Activated naive CD4-positive, alpha-beta T cell treated with anti-CD3 and anti-CD28 coated beads for 36 hours (primary cell): ENCODE results near the gene PITPNM1. TPM values are rescaled to one million over a fixed set of nuclear protein-coding genes. Genes with fewer than 3 reads are reported as not detected.
"Not testable (repeated sequence)": the region's sequence is repeated elsewhere in the genome, so short reads cannot be mapped to it uniquely, and the experiment has no call there.

Source experiments
- CTCF ChIA-PET: fragments of 350-600 bp; sonication (Branson Sonifier 250); formaldehyde crosslinking; loops from one replicate; lab custom pipeline; 2021; ENCODE audit warnings: antibody characterized with exemption; lab: Charles Lee
- DNase-seq: peaks from one replicate; pipeline ENCODE4 v3.0.0-alpha.2; 2020
- H3K27ac Mint-ChIP-seq: one replicate; pipeline ENCODE4 v1.8.0; 2021; ENCODE audit warnings: mild to moderate bottlenecking, mixed read lengths
- H3K27me3 Mint-ChIP-seq: one replicate; pipeline ENCODE4 v1.8.0; 2021; ENCODE audit warnings: low read depth, mixed read lengths
- H3K36me3 Mint-ChIP-seq: one replicate; pipeline ENCODE4 v1.8.0; 2021; ENCODE audit warnings: low read depth, mixed read lengths
- H3K4me1 Mint-ChIP-seq: one replicate; pipeline ENCODE4 v1.8.0; 2021; ENCODE audit warnings: low read depth, mixed read lengths
- H3K4me3 Mint-ChIP-seq: one replicate; pipeline ENCODE4 v1.8.0; 2021; ENCODE audit warnings: mild to moderate bottlenecking, moderate library complexity, mixed read lengths
- H3K9me3 Mint-ChIP-seq: one replicate; pipeline ENCODE4 v1.8.0; 2021; ENCODE audit warnings: mixed read lengths
- intact Hi-C: fragments of 100-400 bp; cut with micrococcal nuclease; formaldehyde crosslinking; loops from one replicate; pipeline ENCODE4 v1.15.1; 2023
- total RNA-seq, 2 experiments: library from RNA; stranded (reverse); gene quantifications; one replicate each; pipeline ENCODE4 v1.2.3, GENCODE V29; 2021

PITPNM1 gene
- 100 to 1,000 TPM; 112 to 127 TPM for total RNA-seq

- Mint-ChIP-seq H3K27ac (peak within 1 kb of the TSS; percentile 97), H3K27me3 (no peaks in the 10 kb centered on the region), H3K36me3 (peaks cover 22% of the 10 kb centered on the region), H3K9me3 (no peaks in the 10 kb centered on the region), H3K4me3 (peak within 1 kb of the TSS; percentile 90), H3K4me1 (peaks cover 52% of the 10 kb centered on the region)
- intact Hi-C loops, result loop anchor here (5.0 to 10.0 kb wide), 3 partner anchors 238 to 530 kb away; partner anchors contain the start of genes GRK2, KDM2A, NDUFS8 and TCIRG1
- peak; percentile 82 for DNase-seq
- CTCF ChIA-PET, result interaction anchor here (1.6 to 1.8 kb wide), 3 partner anchors 17 to 104 kb away, joined by 6 read pairs; partner anchors contain the start of genes PPP1CA and TMEM134
Measured at GRCh38 chr11:67504950-67505581, at the start of gene PITPNM1. PITPNM1 (minus strand) TSS chr11:67505363; CDS start chr11:67504180, 1,183 bp downstream.

GRCh38 chr11:67551697-67552096 is 46.5 kb upstream of the PITPNM1 start:
- H3K4me3 Mint-ChIP-seq, H3K27me3 Mint-ChIP-seq, intact Hi-C loops, H3K27ac Mint-ChIP-seq, H3K36me3 Mint-ChIP-seq, CTCF ChIA-PET, DNase-seq, H3K4me1 Mint-ChIP-seq: not testable (repeated sequence)
- H3K9me3 Mint-ChIP-seq, result peaks cover 13% of the 10 kb centered on the region

GRCh38 chr11:67551127-67551526 is 46.0 kb upstream of the PITPNM1 start:
- Mint-ChIP-seq H3K36me3 (no peaks in the 10 kb centered on the region), H3K27me3 (no peaks in the 10 kb centered on the region), H3K4me1 (no peaks in the 10 kb centered on the region), H3K4me3 (no peak overlapping the region), H3K9me3 (peaks cover 13% of the 10 kb centered on the region), H3K27ac (no peak overlapping the region)
- intact Hi-C loops, result no loop called here
- DNase-seq, result no peak
- CTCF ChIA-PET, result no interaction called here

- no peak for DNase-seq
- no peak overlapping the region for H3K27ac Mint-ChIP-seq
- H3K4me1 Mint-ChIP-seq, result no peaks in the 10 kb centered on the region
- no peaks in the 10 kb centered on the region for H3K27me3 Mint-ChIP-seq
- peaks cover 13% of the 10 kb centered on the region for H3K9me3 Mint-ChIP-seq
- CTCF ChIA-PET, result no interaction called here
- no peaks in the 10 kb centered on the region for H3K36me3 Mint-ChIP-seq
- intact Hi-C loops, result no loop called here
- H3K4me3 Mint-ChIP-seq, result no peak overlapping the region
Measured at GRCh38 chr11:67548555-67549110, 43.5 kb upstream of the PITPNM1 start.

- CTCF ChIA-PET, result interaction anchor here (0.7 kb wide), 1 partner anchor 26 kb away, joined by 6 read pairs; no protein-coding TSS in a partner anchor
- H3K4me1 Mint-ChIP-seq, H3K4me3 Mint-ChIP-seq: not testable (repeated sequence)
Measured at GRCh38 chr11:67548112-67548511, 42.9 kb upstream of the PITPNM1 start.

GRCh38 chr11:67545280-67545679 is 40.1 kb upstream of the PITPNM1 start:
- no peak for DNase-seq
- no peak overlapping the region for H3K27ac Mint-ChIP-seq
- no peaks in the 10 kb centered on the region for H3K36me3 Mint-ChIP-seq
- no peaks in the 10 kb centered on the region for H3K9me3 Mint-ChIP-seq
- no peaks in the 10 kb centered on the region for H3K27me3 Mint-ChIP-seq
- intact Hi-C loops, result no loop called here
- H3K4me1 Mint-ChIP-seq, result no peaks in the 10 kb centered on the region
- CTCF ChIA-PET, result interaction anchor here (0.5 kb wide), 1 partner anchor 66 kb away, joined by 4 read pairs; no protein-coding TSS in a partner anchor
- no peak overlapping the region for H3K4me3 Mint-ChIP-seq

More at GRCh38 chr11:67548112-67548511, 42.9 kb upstream of the PITPNM1 start:
- intact Hi-C loops, H3K36me3 Mint-ChIP-seq, DNase-seq, H3K27ac Mint-ChIP-seq, H3K27me3 Mint-ChIP-seq: not testable (repeated sequence)
- H3K9me3 Mint-ChIP-seq, result peaks cover 13% of the 10 kb centered on the region

- intact Hi-C loops, result no loop called here
- Mint-ChIP-seq H3K4me3 (no peak overlapping the region), H3K9me3 (no peaks in the 10 kb centered on the region), H3K27me3 (no peaks in the 10 kb centered on the region), H3K36me3 (no peaks in the 10 kb centered on the region), H3K4me1 (no peaks in the 10 kb centered on the region), H3K27ac (no peak overlapping the region)
- no peak for DNase-seq
- CTCF ChIA-PET, result interaction anchor here (0.5 kb wide), 1 partner anchor 66 kb away, joined by 4 read pairs; no protein-coding TSS in a partner anchor
Measured at GRCh38 chr11:67544616-67545242, 39.6 kb upstream of the PITPNM1 start.

GRCh38 chr11:67543585-67543984 is 38.4 kb upstream of the PITPNM1 start:
- CTCF ChIA-PET, result no interaction called here
- H3K9me3 Mint-ChIP-seq, result no peaks in the 10 kb centered on the region
- H3K36me3 Mint-ChIP-seq, result no peaks in the 10 kb centered on the region
- no peak for DNase-seq
- H3K4me1 Mint-ChIP-seq, result no peaks in the 10 kb centered on the region
- H3K27me3 Mint-ChIP-seq, result no peaks in the 10 kb centered on the region
- H3K4me3 Mint-ChIP-seq, result no peak overlapping the region
- H3K27ac Mint-ChIP-seq, result no peak overlapping the region
- intact Hi-C loops, result no loop called here

GRCh38 chr11:67542971-67543370 is 37.8 kb upstream of the PITPNM1 start:
- H3K27ac Mint-ChIP-seq, result no peak overlapping the region
- DNase-seq, result no peak
- H3K4me3 Mint-ChIP-seq, result no peak overlapping the region
- intact Hi-C loops, result no loop called here
- no peaks in the 10 kb centered on the region for H3K9me3 Mint-ChIP-seq
- H3K4me1 Mint-ChIP-seq, result no peaks in the 10 kb centered on the region
- CTCF ChIA-PET, result no interaction called here
- no peaks in the 10 kb centered on the region for H3K36me3 Mint-ChIP-seq
- H3K27me3 Mint-ChIP-seq, result no peaks in the 10 kb centered on the region

- CTCF ChIA-PET, result no interaction called here
- intact Hi-C loops, result no loop called here
Measured at GRCh38 chr11:67542169-67542568, 37.0 kb upstream of the PITPNM1 start.

GRCh38 chr11:67541198-67541597 is 36.0 kb upstream of the PITPNM1 start:
- DNase-seq, result no peak
- Mint-ChIP-seq H3K4me3 (no peak overlapping the region), H3K9me3 (no peaks in the 10 kb centered on the region), H3K36me3 (no peaks in the 10 kb centered on the region), H3K27me3 (no peaks in the 10 kb centered on the region), H3K4me1 (no peaks in the 10 kb centered on the region), H3K27ac (no peak overlapping the region)
- intact Hi-C loops, result no loop called here
- CTCF ChIA-PET, result no interaction called here

More at GRCh38 chr11:67542169-67542568, 37.0 kb upstream of the PITPNM1 start:
- H3K4me1 Mint-ChIP-seq, result no peaks in the 10 kb centered on the region
- no peak overlapping the region for H3K4me3 Mint-ChIP-seq
- H3K27ac Mint-ChIP-seq, result no peak overlapping the region
- H3K36me3 Mint-ChIP-seq, result no peaks in the 10 kb centered on the region
- no peak for DNase-seq
- H3K27me3 Mint-ChIP-seq, result no peaks in the 10 kb centered on the region
- H3K9me3 Mint-ChIP-seq, result no peaks in the 10 kb centered on the region

GRCh38 chr11:67539550-67539949 is 34.4 kb upstream of the PITPNM1 start:
- peaks cover 3% of the 10 kb centered on the region for H3K9me3 Mint-ChIP-seq
- CTCF ChIA-PET, result no interaction called here
- no peak overlapping the region for H3K27ac Mint-ChIP-seq
- no peaks in the 10 kb centered on the region for H3K27me3 Mint-ChIP-seq
- H3K4me3 Mint-ChIP-seq, result no peak overlapping the region
- H3K4me1 Mint-ChIP-seq, result no peaks in the 10 kb centered on the region
- no peaks in the 10 kb centered on the region for H3K36me3 Mint-ChIP-seq
- DNase-seq, result no peak
- intact Hi-C loops, result no loop called here
